ENCODE measurements around the gene MCM10.

- TF ChIP-seq, protein P1, sequence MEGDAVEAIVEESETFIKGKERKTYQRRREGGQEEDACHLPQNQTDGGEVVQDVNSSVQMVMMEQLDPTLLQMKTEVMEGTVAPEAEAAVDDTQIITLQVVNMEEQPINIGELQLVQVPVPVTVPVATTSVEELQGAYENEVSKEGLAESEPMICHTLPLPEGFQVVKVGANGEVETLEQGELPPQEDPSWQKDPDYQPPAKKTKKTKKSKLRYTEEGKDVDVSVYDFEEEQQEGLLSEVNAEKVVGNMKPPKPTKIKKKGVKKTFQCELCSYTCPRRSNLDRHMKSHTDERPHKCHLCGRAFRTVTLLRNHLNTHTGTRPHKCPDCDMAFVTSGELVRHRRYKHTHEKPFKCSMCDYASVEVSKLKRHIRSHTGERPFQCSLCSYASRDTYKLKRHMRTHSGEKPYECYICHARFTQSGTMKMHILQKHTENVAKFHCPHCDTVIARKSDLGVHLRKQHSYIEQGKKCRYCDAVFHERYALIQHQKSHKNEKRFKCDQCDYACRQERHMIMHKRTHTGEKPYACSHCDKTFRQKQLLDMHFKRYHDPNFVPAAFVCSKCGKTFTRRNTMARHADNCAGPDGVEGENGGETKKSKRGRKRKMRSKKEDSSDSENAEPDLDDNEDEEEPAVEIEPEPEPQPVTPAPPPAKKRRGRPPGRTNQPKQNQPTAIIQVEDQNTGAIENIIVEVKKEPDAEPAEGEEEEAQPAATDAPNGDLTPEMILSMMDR (IDR thresholded peaks at IDR 0.05; ENCODE audit: insufficient read depth, low read depth, low read length), result no peak
- TF ChIP-seq EZH2 (IDR thresholded peaks at IDR 0.05; ENCODE audit: insufficient read depth, low read length), result no peak
These were observed 29.5 kb downstream of the MCM10 start for GRCh38 chr10:13190816-13191215.
